ENCODE data around the gene CCL11. TPM values are rescaled to one million over a fixed set of nuclear protein-coding genes. Genes with fewer than 3 reads are reported as not detected.

CCL11 gene
- total RNA-seq, 1 experiment from 2014 or later, result not detected

DNA sequence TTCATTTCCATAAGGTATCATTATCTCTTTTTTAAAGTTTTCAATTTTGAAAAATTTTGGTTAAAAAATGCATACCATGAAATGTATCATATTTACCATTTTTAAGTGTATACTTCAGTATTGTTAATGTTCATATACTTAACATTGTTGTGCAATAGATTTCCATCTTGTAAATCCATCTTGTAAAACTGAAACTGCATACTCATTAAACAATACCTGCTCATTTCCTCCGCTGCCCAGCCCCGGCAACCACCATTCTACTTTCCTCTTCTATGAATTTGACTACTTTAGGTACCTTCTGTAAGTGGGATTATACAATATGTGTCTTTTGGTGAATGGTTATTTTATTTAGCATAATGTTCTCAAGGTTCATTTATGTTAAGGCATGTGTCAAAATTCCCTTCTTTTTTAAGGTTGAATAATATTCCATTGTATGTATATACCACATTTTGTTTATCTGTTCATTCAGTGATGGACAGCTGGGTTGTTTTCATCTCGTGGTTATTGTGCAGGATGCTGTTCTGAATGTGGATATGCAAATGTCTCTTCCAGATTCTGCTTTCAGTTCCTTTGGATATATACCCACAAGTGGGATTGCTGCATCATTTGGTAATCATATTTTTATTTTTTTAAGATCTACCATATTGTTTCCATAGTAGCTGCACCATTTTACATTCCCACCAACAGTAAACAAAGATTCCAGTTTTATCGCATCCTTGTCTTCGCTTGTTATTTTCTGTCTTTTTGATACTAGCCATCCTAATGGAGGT, 23.8 kb upstream of the CCL11 start:
- H3K27ac Mint-ChIP-seq (ENCODE audit: unreplicated experiment), result no peak overlapping the region
- no peak overlapping the region for H3K4me3 ChIP-seq (ENCODE audit: low read depth, low read length)
- intact Hi-C loops (cut with micrococcal nuclease; ENCODE audit: unreplicated experiment), result no loop called here
- no TSS peak for BruUV-seq (replicated peaks)
- no peaks in the 10 kb centered on the region for H3K27me3 ChIP-seq (replicated peaks; ENCODE audit: control insufficient read depth, insufficient read depth, low read length)
- no peaks in the 10 kb centered on the region for H3K9me3 ChIP-seq
- H3K4me3 Mint-ChIP-seq (ENCODE audit: unreplicated experiment), result no peak overlapping the region
- no peaks in the 10 kb centered on the region for H3K9me3 Mint-ChIP-seq (ENCODE audit: unreplicated experiment)
- H3K4me1 ChIP-seq, result no peaks in the 10 kb centered on the region
- ChIA-PET POLR2A (no interaction called here), CTCF (no interaction called here)
- H3K36me3 Mint-ChIP-seq (ENCODE audit: insufficient read depth, unreplicated experiment), result no peaks in the 10 kb centered on the region
- peaks cover 14% of the 10 kb centered on the region for H3K27me3 Mint-ChIP-seq (ENCODE audit: insufficient read depth, unreplicated experiment)
- no peak for DNase-seq
- H3K36me3 ChIP-seq (ENCODE audit: control insufficient read depth, insufficient read depth, low read length), result no peaks in the 10 kb centered on the region
- TF ChIP-seq, protein P1, sequence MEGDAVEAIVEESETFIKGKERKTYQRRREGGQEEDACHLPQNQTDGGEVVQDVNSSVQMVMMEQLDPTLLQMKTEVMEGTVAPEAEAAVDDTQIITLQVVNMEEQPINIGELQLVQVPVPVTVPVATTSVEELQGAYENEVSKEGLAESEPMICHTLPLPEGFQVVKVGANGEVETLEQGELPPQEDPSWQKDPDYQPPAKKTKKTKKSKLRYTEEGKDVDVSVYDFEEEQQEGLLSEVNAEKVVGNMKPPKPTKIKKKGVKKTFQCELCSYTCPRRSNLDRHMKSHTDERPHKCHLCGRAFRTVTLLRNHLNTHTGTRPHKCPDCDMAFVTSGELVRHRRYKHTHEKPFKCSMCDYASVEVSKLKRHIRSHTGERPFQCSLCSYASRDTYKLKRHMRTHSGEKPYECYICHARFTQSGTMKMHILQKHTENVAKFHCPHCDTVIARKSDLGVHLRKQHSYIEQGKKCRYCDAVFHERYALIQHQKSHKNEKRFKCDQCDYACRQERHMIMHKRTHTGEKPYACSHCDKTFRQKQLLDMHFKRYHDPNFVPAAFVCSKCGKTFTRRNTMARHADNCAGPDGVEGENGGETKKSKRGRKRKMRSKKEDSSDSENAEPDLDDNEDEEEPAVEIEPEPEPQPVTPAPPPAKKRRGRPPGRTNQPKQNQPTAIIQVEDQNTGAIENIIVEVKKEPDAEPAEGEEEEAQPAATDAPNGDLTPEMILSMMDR (IDR thresholded peaks at IDR 0.05; ENCODE audit: insufficient read depth in 1 of 2, low read depth in 1 of 2, low read length in 1 of 2, severe bottlenecking in 1 of 2, unreplicated experiment in 1 of 2), result no peak
- no peaks in the 10 kb centered on the region for H3K4me1 Mint-ChIP-seq (ENCODE audit: low read depth, unreplicated experiment)

- intact Hi-C loops (cut with micrococcal nuclease; ENCODE audit: unreplicated experiment), result no loop called here
- no peaks in the 10 kb centered on the region for H3K4me1 Mint-ChIP-seq (ENCODE audit: low read depth, unreplicated experiment)
- POLR2A ChIA-PET, result no interaction called here
- peaks cover 8% of the 10 kb centered on the region for H3K27me3 Mint-ChIP-seq (ENCODE audit: insufficient read depth, unreplicated experiment)
- Histone ChIP-seq H3K9me3 (no peaks in the 10 kb centered on the region), H3K4me3 (ENCODE audit: low read depth, low read length) (no peak overlapping the region), H3K36me3 (ENCODE audit: control insufficient read depth, insufficient read depth, low read length) (no peaks in the 10 kb centered on the region), H3K4me1 (no peaks in the 10 kb centered on the region), H3K27me3 (replicated peaks; ENCODE audit: control insufficient read depth, insufficient read depth, low read length) (no peaks in the 10 kb centered on the region)
- H3K9me3 Mint-ChIP-seq (ENCODE audit: unreplicated experiment), result no peaks in the 10 kb centered on the region
- H3K27ac Mint-ChIP-seq (ENCODE audit: unreplicated experiment), result no peak overlapping the region
- TF ChIP-seq, protein P1 (IDR thresholded peaks at IDR 0.05; ENCODE audit: insufficient read depth in 1 of 2, low read depth in 1 of 2, low read length in 1 of 2, severe bottlenecking in 1 of 2, unreplicated experiment in 1 of 2), result no peak
- CTCF ChIA-PET, result no interaction called here
- no peak overlapping the region for H3K4me3 Mint-ChIP-seq (ENCODE audit: unreplicated experiment)
- no TSS peak for BruUV-seq (replicated peaks)
- H3K36me3 Mint-ChIP-seq (ENCODE audit: insufficient read depth, unreplicated experiment), result no peaks in the 10 kb centered on the region
- DNase-seq, result no peak
Observed at GRCh38 chr17:34265711-34266110, 19.8 kb upstream of the CCL11 start.

DNA sequence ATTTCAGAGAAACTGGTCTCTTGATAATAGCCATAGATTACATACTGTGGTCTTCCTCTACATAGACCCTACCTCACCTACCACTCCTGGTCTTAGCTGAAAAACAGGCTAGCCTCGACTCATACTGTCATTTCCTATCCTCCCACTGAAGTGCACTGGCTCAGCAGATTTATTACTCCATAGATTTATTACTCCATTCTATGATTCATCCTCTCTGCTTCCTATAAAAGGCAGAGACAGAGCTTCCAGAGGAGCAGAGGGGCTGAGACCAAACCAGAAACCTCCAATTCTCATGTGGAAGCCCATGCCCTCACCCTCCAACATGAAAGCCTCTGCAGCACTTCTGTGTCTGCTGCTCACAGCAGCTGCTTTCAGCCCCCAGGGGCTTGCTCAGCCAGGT, 15.6 kb upstream of the CCL11 start, which contains the start of gene CCL7:
CCL7 (plus strand) TSS at position 253 of the 400 bp plus-strand sequence; CDS start at position 323, 70 bp downstream.
- Mint-ChIP-seq H3K27me3 (ENCODE audit: insufficient read depth, unreplicated experiment) (peaks cover 9% of the 10 kb centered on the region), H3K4me1 (ENCODE audit: low read depth, unreplicated experiment) (no peaks in the 10 kb centered on the region), H3K9me3 (ENCODE audit: unreplicated experiment) (no peaks in the 10 kb centered on the region), H3K27ac (ENCODE audit: unreplicated experiment) (no peak within 1 kb of the TSS), H3K36me3 (ENCODE audit: insufficient read depth, unreplicated experiment) (no peaks in the 10 kb centered on the region), H3K4me3 (ENCODE audit: unreplicated experiment) (no peak within 1 kb of the TSS)
- ChIA-PET CTCF (no interaction called here), POLR2A (no interaction called here)
- Histone ChIP-seq H3K4me1 (no peaks in the 10 kb centered on the region), H3K4me3 (ENCODE audit: low read depth, low read length) (no peak within 1 kb of the TSS), H3K27me3 (replicated peaks; ENCODE audit: control insufficient read depth, insufficient read depth, low read length) (no peaks in the 10 kb centered on the region), H3K36me3 (ENCODE audit: control insufficient read depth, insufficient read depth, low read length) (no peaks in the 10 kb centered on the region), H3K9me3 (no peaks in the 10 kb centered on the region)
- intact Hi-C loops (cut with micrococcal nuclease; ENCODE audit: unreplicated experiment), result no loop called here
- TF ChIP-seq, protein P1 (IDR thresholded peaks at IDR 0.05; ENCODE audit: insufficient read depth in 1 of 2, low read depth in 1 of 2, low read length in 1 of 2, severe bottlenecking in 1 of 2, unreplicated experiment in 1 of 2), result no peak
- BruUV-seq (replicated peaks), result no TSS peak
- DNase-seq, result no peak
